Inflammatory macrophage (primary cell): ENCODE data around the gene CKMT1B.
"Not testable (repeated sequence)": the region's sequence is repeated elsewhere in the genome, so short reads cannot be mapped to it uniquely, and the experiment has no call there.

ENCODE experiments used
- DNase-seq, 2 donors: peaks; one replicate each; pipeline ENCODE4 v3.0.0-alpha.2; 2020 to 2022

CKMT1B gene

GRCh38 chr15:43638464-43639204 is 44.8 kb downstream of the CKMT1B start:
- not testable (repeated sequence) for DNase-seq
